GM23338 (cell line): ENCODE measurements around the gene FBLN1. TPM values are rescaled to one million over a fixed set of nuclear protein-coding genes. Genes with fewer than 3 reads are reported as not detected.

ENCODE experiments used
- ATAC-seq: fragments of 200-7000 bp; cut with Tn5 transposase; 3 replicates; pipeline ENCODE4 v1.9.1; 2020
- DNase-seq: peaks from one replicate; pipeline ENCODE4 v3.0.0-alpha.2; 2015; ENCODE audit warnings: low spot score
- H2AFZ ChIP-seq: fragments of 200-600 bp; sonication (generic); 2 replicates; pipeline ENCODE4 v1.8.0; 2016; ENCODE audit warnings: antibody characterized with exemption, mild to moderate bottlenecking, moderate library complexity
- H3F3A ChIP-seq: fragments of 200-600 bp; sonication (generic); replicated peaks from 2 replicates; pipeline ENCODE4 v1.8.0; 2017; ENCODE audit warnings: antibody characterized with exemption, mixed run types, low read depth
- H3K27ac ChIP-seq: fragments of 200-600 bp; sonication (generic); 2 replicates; pipeline ENCODE4 v1.6.1; 2016; ENCODE audit warnings: low read depth
- H3K27me3 ChIP-seq: fragments of 200-600 bp; sonication (generic); 2 replicates; pipeline ENCODE4 v1.8.0; 2016; ENCODE audit warnings: mild to moderate bottlenecking, mixed run types, moderate library complexity; ENCODE audit not compliant: insufficient read depth
- H3K36me3 ChIP-seq: fragments of 200-600 bp; sonication (generic); 2 replicates; pipeline ENCODE4 v1.8.0; 2016; ENCODE audit warnings: mild to moderate bottlenecking; ENCODE audit not compliant: insufficient read depth
- H3K4me1 ChIP-seq: fragments of 200-600 bp; sonication (generic); 2 replicates; pipeline ENCODE4 v1.8.0; 2016; ENCODE audit warnings: mild to moderate bottlenecking, moderate library complexity; ENCODE audit not compliant: insufficient read depth
- H3K4me2 ChIP-seq: fragments of 200-600 bp; sonication (generic); 2 replicates; pipeline ENCODE4 v1.7.1; 2017; ENCODE audit warnings: mixed run types
- H3K4me3 ChIP-seq: fragments of 200-600 bp; sonication (generic); 2 replicates; pipeline ENCODE4 v1.6.1; 2016; ENCODE audit warnings: mixed run types
- H3K79me2 ChIP-seq: fragments of 200-600 bp; sonication (generic); replicated peaks from 2 replicates; pipeline ENCODE4 v1.8.0; 2017; ENCODE audit warnings: mild to moderate bottlenecking; ENCODE audit not compliant: insufficient read depth
- H3K9me2 ChIP-seq: fragments of 200-600 bp; sonication (generic); 2 replicates; pipeline ENCODE4 v1.8.0; 2017; ENCODE audit not compliant: insufficient read depth
- H4K20me1 ChIP-seq: fragments of 200-600 bp; sonication (generic); replicated peaks from 2 replicates; pipeline ENCODE4 v1.8.0; 2017; ENCODE audit warnings: mild to moderate bottlenecking; ENCODE audit not compliant: insufficient read depth
- H3K27ac Mint-ChIP-seq: 2 replicates; pipeline ENCODE4 v1.8.0; 2020; ENCODE audit warnings: inconsistent platforms, mild to moderate bottlenecking, moderate library complexity, mixed read lengths
- H3K27me3 Mint-ChIP-seq: 3 replicates; pipeline ENCODE4 v1.8.0; 2022; ENCODE audit warnings: low read depth, mild to moderate bottlenecking, moderate library complexity, mixed read lengths, inconsistent platforms; ENCODE audit not compliant: insufficient read depth, poor library complexity
- H3K36me3 Mint-ChIP-seq: 3 replicates; pipeline ENCODE4 v1.8.0; 2021; ENCODE audit warnings: low read depth, mild to moderate bottlenecking, inconsistent platforms, moderate library complexity, mixed read lengths
- H3K4me1 Mint-ChIP-seq: 3 replicates; pipeline ENCODE4 v1.8.0; 2020; ENCODE audit warnings: mild to moderate bottlenecking, inconsistent platforms, mixed read lengths
- H3K4me3 Mint-ChIP-seq: 3 replicates; pipeline ENCODE4 v1.8.0; 2021; ENCODE audit warnings: moderate library complexity, mild to moderate bottlenecking, inconsistent platforms, mixed read lengths
- H3K9me3 Mint-ChIP-seq: 3 replicates; pipeline ENCODE4 v1.8.0; 2020; ENCODE audit warnings: moderate library complexity, mild to moderate bottlenecking, inconsistent platforms, mixed read lengths
- CREB1 ChIP-seq: fragments of 250-450 bp; sonication (Bioruptor Pico); IDR thresholded peaks from 2 replicates; pipeline ENCODE4 v1.5.0; 2020; ENCODE audit warnings: low read depth, mild to moderate bottlenecking, moderate library complexity
- EZH2 ChIP-seq: fragments of 200-600 bp; sonication (generic); IDR thresholded peaks from one replicate; pipeline ENCODE4 v1.8.0; 2017; ENCODE audit warnings: antibody characterized with exemption, mild to moderate bottlenecking, low read depth; ENCODE audit not compliant: unreplicated experiment
- EZH2phosphoT487 ChIP-seq: fragments of 200-600 bp; sonication (generic); IDR thresholded peaks from one replicate; pipeline ENCODE4 v1.8.1; 2018; ENCODE audit warnings: antibody characterized with exemption; ENCODE audit not compliant: unreplicated experiment
- JUNB ChIP-seq: IDR thresholded peaks from one replicate; pipeline ENCODE4 v1.6.1; 2016; ENCODE audit warnings: antibody characterized with exemption; ENCODE audit not compliant: unreplicated experiment
- NANOG ChIP-seq: IDR thresholded peaks from 2 replicates; pipeline ENCODE4 v1.6.1; 2016; ENCODE audit warnings: antibody characterized with exemption, borderline replicate concordance
- POLR2AphosphoS5 ChIP-seq: IDR thresholded peaks from 2 replicates; pipeline ENCODE4 v1.6.1; 2016; ENCODE audit warnings: antibody characterized with exemption, low read depth
- STAT1 ChIP-seq: IDR thresholded peaks from one replicate; pipeline ENCODE4 v1.6.1; 2016; ENCODE audit warnings: antibody characterized with exemption; ENCODE audit not compliant: unreplicated experiment
- ZNF114 ChIP-seq: fragments of 250-450 bp; sonication (Bioruptor Pico); IDR thresholded peaks from 2 replicates; pipeline ENCODE4 v1.5.0; 2020; ENCODE audit warnings: mild to moderate bottlenecking, moderate library complexity
- ZNF331 ChIP-seq: fragments of 250-450 bp; sonication (Bioruptor Pico); IDR thresholded peaks from 2 replicates; pipeline ENCODE4 v1.5.0; 2020; ENCODE audit warnings: low read depth, mild to moderate bottlenecking, moderate library complexity
- polyA plus RNA-seq: library from polyadenylated mRNA; unstranded; fragments of >200 nt; fragmentation: Nextera tagmentation; extraction: Ambion mirVana; gene quantifications from 2 replicates; pipeline ENCODE4 v1.2.1, GENCODE V29; 2016
- total RNA-seq: library from RNA; depleted of rRNA; stranded (reverse); fragments of >200 nt; shearing (Covaris generic); gene quantifications from 2 replicates; pipeline ENCODE4 v1.2.3, GENCODE V29; 2014
- TF ChIP-seq, protein P1 (sequence below): IDR thresholded peaks from one replicate; pipeline ENCODE4 v1.6.1; 2018; ENCODE audit warnings: antibody characterized with exemption; ENCODE audit not compliant: unreplicated experiment
- TF ChIP-seq, protein P2 (sequence below): IDR thresholded peaks from 2 replicates; pipeline ENCODE4 v1.6.1; 2016; ENCODE audit warnings: antibody characterized with exemption
- TF ChIP-seq, protein P3 (sequence below): fragments of 250-450 bp; sonication (Bioruptor Pico); IDR thresholded peaks from 2 replicates; pipeline ENCODE4 v1.5.0; 2020; ENCODE audit warnings: mild to moderate bottlenecking, moderate library complexity

The FBLN1 gene
- total and polyA plus RNA-seq, 2 experiments from 2014 or later: 90.1 to 137 TPM

DNA sequence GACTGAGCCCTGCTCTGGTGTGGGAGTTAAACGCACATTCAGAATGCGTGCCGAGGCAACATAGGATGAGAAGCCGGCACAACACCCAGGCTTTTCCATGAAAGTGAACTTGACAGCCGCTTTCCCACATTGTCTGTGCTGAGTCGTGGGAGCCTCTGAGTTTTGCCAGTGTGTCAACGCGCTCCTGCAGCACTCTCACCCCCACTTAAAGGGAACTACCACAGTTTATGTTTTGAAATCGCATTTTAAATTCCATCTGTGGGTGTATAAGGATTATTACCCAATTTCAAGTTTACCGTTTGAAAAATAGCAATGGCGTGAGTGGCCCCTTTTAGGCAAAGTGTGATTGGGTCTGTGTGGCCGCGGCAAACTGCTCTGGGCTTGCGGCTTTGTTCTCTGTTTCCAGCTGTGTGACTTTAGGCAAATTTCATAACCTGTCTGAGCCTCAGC is 81.5 kb downstream of the FBLN1 start (continued):
- no peak for TF ChIP-seq JUNB

DNA sequence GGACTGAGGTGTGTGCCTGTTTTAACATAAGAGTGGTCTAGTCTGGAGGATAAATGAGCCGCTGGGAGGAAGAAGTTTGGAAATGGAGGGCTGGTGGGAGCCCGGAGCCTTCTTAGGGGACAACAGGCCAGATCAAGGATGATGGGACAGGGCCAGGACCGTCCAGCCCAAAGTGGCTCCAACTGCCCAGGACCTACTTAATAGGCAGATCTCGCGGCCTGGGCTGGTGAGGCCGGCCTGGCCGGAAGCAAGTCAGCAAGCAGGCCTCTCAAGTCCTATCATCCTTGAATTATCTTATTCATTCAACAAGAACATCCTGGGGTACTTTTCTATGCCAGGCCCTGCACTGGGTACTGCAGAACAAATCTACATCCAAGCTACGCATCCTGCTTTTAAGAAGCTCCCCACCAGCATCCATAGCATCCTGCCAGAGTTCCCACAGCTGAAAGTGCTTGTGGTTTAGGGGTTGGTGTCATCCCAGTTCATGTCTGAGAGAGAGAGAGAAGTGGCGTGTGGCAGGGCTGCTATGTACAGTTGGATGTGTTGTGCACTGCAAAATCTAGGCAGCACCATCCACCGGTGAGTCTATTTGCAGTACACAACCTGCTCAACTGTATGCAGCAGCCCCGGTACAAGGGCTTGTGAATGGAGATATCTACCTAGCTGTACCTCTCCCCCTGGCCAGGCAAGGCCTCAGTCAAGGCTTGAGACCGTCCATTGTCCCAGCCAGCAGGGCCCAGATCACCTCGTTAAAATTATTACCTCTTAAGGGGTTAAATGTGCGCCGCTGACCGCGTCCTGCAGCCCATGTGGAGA is 82.1 kb downstream of the FBLN1 start:
- ATAC-seq (no peak), DNase-seq (no peak)
- Histone ChIP-seq H3K27me3 (no peaks in the 10 kb centered on the region), H2AFZ (no peak overlapping the region), H3K9me2 (no peaks in the 10 kb centered on the region), H3K27ac (no peak overlapping the region), H3K4me3 (no peak overlapping the region), H3F3A (no peaks in the 10 kb centered on the region), H3K4me2 (no peak overlapping the region), H3K4me1 (peaks cover 6% of the 10 kb centered on the region; the same call in 1 of the 2 replicates), H3K36me3 (no peaks in the 10 kb centered on the region), H4K20me1 (no peaks in the 10 kb centered on the region), H3K79me2 (no peaks in the 10 kb centered on the region)
- H3K36me3 Mint-ChIP-seq: no peaks in the 10 kb centered on the region
- H3K4me3 Mint-ChIP-seq: no peak overlapping the region
- H3K9me3 Mint-ChIP-seq: no peaks in the 10 kb centered on the region
- H3K27ac Mint-ChIP-seq: no peak overlapping the region
- H3K4me1 Mint-ChIP-seq: peaks cover 24% of the 10 kb centered on the region
- peaks cover 7% of the 10 kb centered on the region for H3K27me3 Mint-ChIP-seq
- no peak for TF ChIP-seq POLR2AphosphoS5
- no peak for TF ChIP-seq ZNF114 (CRISPR knock-in tag)
- TF ChIP-seq EZH2: no peak
- no peak for TF ChIP-seq NANOG
- no peak for TF ChIP-seq STAT1
- TF ChIP-seq, protein P1, sequence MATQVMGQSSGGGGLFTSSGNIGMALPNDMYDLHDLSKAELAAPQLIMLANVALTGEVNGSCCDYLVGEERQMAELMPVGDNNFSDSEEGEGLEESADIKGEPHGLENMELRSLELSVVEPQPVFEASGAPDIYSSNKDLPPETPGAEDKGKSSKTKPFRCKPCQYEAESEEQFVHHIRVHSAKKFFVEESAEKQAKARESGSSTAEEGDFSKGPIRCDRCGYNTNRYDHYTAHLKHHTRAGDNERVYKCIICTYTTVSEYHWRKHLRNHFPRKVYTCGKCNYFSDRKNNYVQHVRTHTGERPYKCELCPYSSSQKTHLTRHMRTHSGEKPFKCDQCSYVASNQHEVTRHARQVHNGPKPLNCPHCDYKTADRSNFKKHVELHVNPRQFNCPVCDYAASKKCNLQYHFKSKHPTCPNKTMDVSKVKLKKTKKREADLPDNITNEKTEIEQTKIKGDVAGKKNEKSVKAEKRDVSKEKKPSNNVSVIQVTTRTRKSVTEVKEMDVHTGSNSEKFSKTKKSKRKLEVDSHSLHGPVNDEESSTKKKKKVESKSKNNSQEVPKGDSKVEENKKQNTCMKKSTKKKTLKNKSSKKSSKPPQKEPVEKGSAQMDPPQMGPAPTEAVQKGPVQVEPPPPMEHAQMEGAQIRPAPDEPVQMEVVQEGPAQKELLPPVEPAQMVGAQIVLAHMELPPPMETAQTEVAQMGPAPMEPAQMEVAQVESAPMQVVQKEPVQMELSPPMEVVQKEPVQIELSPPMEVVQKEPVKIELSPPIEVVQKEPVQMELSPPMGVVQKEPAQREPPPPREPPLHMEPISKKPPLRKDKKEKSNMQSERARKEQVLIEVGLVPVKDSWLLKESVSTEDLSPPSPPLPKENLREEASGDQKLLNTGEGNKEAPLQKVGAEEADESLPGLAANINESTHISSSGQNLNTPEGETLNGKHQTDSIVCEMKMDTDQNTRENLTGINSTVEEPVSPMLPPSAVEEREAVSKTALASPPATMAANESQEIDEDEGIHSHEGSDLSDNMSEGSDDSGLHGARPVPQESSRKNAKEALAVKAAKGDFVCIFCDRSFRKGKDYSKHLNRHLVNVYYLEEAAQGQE: no peak
- TF ChIP-seq, protein P2, sequence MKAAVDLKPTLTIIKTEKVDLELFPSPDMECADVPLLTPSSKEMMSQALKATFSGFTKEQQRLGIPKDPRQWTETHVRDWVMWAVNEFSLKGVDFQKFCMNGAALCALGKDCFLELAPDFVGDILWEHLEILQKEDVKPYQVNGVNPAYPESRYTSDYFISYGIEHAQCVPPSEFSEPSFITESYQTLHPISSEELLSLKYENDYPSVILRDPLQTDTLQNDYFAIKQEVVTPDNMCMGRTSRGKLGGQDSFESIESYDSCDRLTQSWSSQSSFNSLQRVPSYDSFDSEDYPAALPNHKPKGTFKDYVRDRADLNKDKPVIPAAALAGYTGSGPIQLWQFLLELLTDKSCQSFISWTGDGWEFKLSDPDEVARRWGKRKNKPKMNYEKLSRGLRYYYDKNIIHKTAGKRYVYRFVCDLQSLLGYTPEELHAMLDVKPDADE: no peak
- TF ChIP-seq JUNB: no peak
- TF ChIP-seq, protein P3, sequence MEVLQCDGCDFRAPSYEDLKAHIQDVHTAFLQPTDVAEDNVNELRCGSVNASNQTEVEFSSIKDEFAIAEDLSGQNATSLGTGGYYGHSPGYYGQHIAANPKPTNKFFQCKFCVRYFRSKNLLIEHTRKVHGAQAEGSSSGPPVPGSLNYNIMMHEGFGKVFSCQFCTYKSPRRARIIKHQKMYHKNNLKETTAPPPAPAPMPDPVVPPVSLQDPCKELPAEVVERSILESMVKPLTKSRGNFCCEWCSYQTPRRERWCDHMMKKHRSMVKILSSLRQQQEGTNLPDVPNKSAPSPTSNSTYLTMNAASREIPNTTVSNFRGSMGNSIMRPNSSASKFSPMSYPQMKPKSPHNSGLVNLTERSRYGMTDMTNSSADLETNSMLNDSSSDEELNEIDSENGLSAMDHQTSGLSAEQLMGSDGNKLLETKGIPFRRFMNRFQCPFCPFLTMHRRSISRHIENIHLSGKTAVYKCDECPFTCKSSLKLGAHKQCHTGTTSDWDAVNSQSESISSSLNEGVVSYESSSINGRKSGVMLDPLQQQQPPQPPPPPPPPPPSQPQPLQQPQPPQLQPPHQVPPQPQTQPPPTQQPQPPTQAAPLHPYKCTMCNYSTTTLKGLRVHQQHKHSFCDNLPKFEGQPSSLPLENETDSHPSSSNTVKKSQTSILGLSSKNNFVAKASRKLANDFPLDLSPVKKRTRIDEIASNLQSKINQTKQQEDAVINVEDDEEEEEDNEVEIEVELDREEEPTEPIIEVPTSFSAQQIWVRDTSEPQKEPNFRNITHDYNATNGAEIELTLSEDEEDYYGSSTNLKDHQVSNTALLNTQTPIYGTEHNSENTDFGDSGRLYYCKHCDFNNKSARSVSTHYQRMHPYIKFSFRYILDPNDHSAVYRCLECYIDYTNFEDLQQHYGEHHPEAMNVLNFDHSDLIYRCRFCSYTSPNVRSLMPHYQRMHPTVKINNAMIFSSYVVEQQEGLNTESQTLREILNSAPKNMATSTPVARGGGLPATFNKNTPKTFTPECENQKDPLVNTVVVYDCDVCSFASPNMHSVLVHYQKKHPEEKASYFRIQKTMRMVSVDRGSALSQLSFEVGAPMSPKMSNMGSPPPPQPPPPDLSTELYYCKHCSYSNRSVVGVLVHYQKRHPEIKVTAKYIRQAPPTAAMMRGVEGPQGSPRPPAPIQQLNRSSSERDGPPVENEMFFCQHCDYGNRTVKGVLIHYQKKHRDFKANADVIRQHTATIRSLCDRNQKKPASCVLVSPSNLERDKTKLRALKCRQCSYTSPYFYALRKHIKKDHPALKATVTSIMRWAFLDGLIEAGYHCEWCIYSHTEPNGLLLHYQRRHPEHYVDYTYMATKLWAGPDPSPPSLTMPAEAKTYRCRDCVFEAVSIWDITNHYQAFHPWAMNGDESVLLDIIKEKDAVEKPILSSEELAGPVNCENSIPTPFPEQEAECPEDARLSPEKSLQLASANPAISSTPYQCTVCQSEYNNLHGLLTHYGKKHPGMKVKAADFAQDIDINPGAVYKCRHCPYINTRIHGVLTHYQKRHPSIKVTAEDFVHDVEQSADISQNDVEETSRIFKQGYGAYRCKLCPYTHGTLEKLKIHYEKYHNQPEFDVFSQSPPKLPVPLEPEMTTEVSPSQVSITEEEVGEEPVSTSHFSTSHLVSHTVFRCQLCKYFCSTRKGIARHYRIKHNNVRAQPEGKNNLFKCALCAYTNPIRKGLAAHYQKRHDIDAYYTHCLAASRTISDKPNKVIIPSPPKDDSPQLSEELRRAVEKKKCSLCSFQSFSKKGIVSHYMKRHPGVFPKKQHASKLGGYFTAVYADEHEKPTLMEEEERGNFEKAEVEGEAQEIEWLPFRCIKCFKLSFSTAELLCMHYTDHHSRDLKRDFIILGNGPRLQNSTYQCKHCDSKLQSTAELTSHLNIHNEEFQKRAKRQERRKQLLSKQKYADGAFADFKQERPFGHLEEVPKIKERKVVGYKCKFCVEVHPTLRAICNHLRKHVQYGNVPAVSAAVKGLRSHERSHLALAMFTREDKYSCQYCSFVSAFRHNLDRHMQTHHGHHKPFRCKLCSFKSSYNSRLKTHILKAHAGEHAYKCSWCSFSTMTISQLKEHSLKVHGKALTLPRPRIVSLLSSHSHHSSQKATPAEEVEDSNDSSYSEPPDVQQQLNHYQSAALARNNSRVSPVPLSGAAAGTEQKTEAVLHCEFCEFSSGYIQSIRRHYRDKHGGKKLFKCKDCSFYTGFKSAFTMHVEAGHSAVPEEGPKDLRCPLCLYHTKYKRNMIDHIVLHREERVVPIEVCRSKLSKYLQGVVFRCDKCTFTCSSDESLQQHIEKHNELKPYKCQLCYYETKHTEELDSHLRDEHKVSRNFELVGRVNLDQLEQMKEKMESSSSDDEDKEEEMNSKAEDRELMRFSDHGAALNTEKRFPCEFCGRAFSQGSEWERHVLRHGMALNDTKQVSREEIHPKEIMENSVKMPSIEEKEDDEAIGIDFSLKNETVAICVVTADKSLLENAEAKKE (CRISPR knock-in tag): no peak
- TF ChIP-seq CREB1 (CRISPR knock-in tag): no peak
- no peak for TF ChIP-seq ZNF331
- TF ChIP-seq EZH2phosphoT487: no peak
